Breast epithelium (tissue), 4 donors: ENCODE measurements around the gene SOX14. TPM values are rescaled to one million over a fixed set of nuclear protein-coding genes. Genes with fewer than 3 reads are reported as not detected.

Source experiments
- DNase-seq, 2 donors: peaks; one replicate each; pipeline ENCODE4 v3.0.0-alpha.2; 2019; ENCODE audit warnings: low spot score in 2 of 2
- H3K27ac ChIP-seq, 2 donors: fragments of 200-600 bp; sonication (generic) in 1 of 2; one replicate each; pipeline ENCODE4 v1.5.1; 2016 to 2019; ENCODE audit warnings: mild to moderate bottlenecking in 1 of 2
- H3K27me3 ChIP-seq, 2 donors: fragments of 200-600 bp; sonication (generic) in 1 of 2; one replicate each; pipeline versions ENCODE4 v1.5.1 to v1.6.0; 2017 to 2019; ENCODE audit warnings: control low read depth in 1 of 2, mild to moderate bottlenecking in 1 of 2
- H3K36me3 ChIP-seq: fragments of 200-600 bp; one replicate; pipeline ENCODE4 v1.5.1; 2019
- H3K4me1 ChIP-seq, 2 donors: fragments of 200-600 bp; sonication (generic); one replicate each; pipeline ENCODE4 v1.5.1; 2016 to 2019; ENCODE audit warnings: control low read depth in 1 of 2
- H3K4me3 ChIP-seq, 3 donors: fragments of 200-600 bp; sonication (generic); 1 replicate in 2 of 3; 2 replicates in 1 of 3; pipeline ENCODE4 v1.5.1; 2016 to 2019; ENCODE audit warnings: mild to moderate bottlenecking in 3 of 3, moderate library complexity in 2 of 3
- H3K9me3 ChIP-seq, 2 donors: fragments of 200-600 bp; sonication (generic) in 1 of 2; one replicate each; pipeline ENCODE4 v1.5.1; 2016 to 2019; ENCODE audit warnings: control low read depth in 1 of 2
- CTCF ChIP-seq, 3 donors: fragments of 450-650 bp; IDR thresholded peaks; one replicate each; pipeline ENCODE4 v1.5.1; 2016 to 2017; ENCODE audit warnings: antibody characterized with exemption in 3 of 3, mild to moderate bottlenecking in 3 of 3, moderate library complexity in 3 of 3
- POLR2A ChIP-seq: fragments of 450-650 bp; IDR thresholded peaks from one replicate; pipeline ENCODE4 v1.6.1; 2016; ENCODE audit warnings: antibody characterized with exemption, mild to moderate bottlenecking, moderate library complexity
- POLR2AphosphoS5 ChIP-seq, 3 donors: sonication (generic); formaldehyde crosslinking; IDR thresholded peaks; one replicate each; pipeline ENCODE4 v1.6.1; 2017; ENCODE audit warnings: antibody characterized with exemption in 3 of 3
- intact Hi-C: fragments of 100-400 bp; cut with DNase I; formaldehyde crosslinking; loops from one replicate; pipeline ENCODE4 v1.15.1; 2023; ENCODE audit warnings: low total_unique reads
- total RNA-seq, 3 donors: library from RNA; depleted of rRNA; stranded (reverse); fragments of >200 nt; gene quantifications; one replicate each; pipeline ENCODE4 v1.1.0, GENCODE V29; 2016

Gene SOX14
- total RNA-seq, 3 donors from 2014 or later, result not detected

GRCh38 chr3:137746808-137747207 is 17.3 kb upstream of the SOX14 start:
- intact Hi-C loops, result no loop called here
- Histone ChIP-seq H3K4me3 (no peak overlapping the region), H3K27ac (no peak overlapping the region), H3K4me1 (no peaks in the 10 kb centered on the region), H3K36me3 (no peaks in the 10 kb centered on the region), H3K9me3 (no peaks in the 10 kb centered on the region), H3K27me3 (peaks cover 0 to 32% of the 10 kb centered on the region in 2 donors)
- no peak for TF ChIP-seq POLR2AphosphoS5 (IDR thresholded peaks at IDR 0.05)
- TF ChIP-seq POLR2A, result no peak
- no peak for TF ChIP-seq CTCF (IDR thresholded peaks at IDR 0.05)
- DNase-seq, result no peak

GRCh38 chr3:137759505-137759904 is 4.6 kb upstream of the SOX14 start:
- intact Hi-C loops, result no loop called here
- Histone ChIP-seq H3K4me1 (peaks cover 0 to 6% of the 10 kb centered on the region in 2 donors), H3K27ac (no peak overlapping the region), H3K27me3 (peaks cover 0 to 64% of the 10 kb centered on the region in 2 donors), H3K4me3 (no peak overlapping the region), H3K9me3 (peaks cover 4 to 15% of the 10 kb centered on the region in 2 donors), H3K36me3 (no peaks in the 10 kb centered on the region)
- TF ChIP-seq POLR2A (no peak), POLR2AphosphoS5 (IDR thresholded peaks at IDR 0.05) (no peak), CTCF (IDR thresholded peaks at IDR 0.05) (no peak)
- no peak for DNase-seq

- no peaks in the 10 kb centered on the region for H3K36me3 ChIP-seq
- H3K4me3 ChIP-seq, result no peak overlapping the region
- TF ChIP-seq POLR2AphosphoS5 (IDR thresholded peaks at IDR 0.05) (no peak), CTCF (IDR thresholded peaks at IDR 0.05) (no peak), POLR2A (no peak)
- H3K27me3 ChIP-seq, result peaks cover 4 to 74% of the 10 kb centered on the region in 2 donors
- DNase-seq, result no peak
- H3K4me1 ChIP-seq, result peaks cover 0 to 6% of the 10 kb centered on the region in 2 donors
- intact Hi-C loops, result no loop called here
- H3K9me3 ChIP-seq, result peaks cover 0 to 6% of the 10 kb centered on the region in 2 donors
- no peak overlapping the region for H3K27ac ChIP-seq
Observed at GRCh38 chr3:137760341-137761098, 3.6 kb upstream of the SOX14 start.

- TF ChIP-seq CTCF (IDR thresholded peaks at IDR 0.05) (no peak), POLR2AphosphoS5 (IDR thresholded peaks at IDR 0.05) (no peak), POLR2A (no peak)
Observed at GRCh38 chr3:137761099-137761562, 3.0 kb upstream of the SOX14 start.

More at GRCh38 chr3:137761099-137761562, 3.0 kb upstream of the SOX14 start:
- Histone ChIP-seq H3K36me3 (no peaks in the 10 kb centered on the region), H3K9me3 (peaks cover 0 to 4% of the 10 kb centered on the region in 2 donors), H3K27me3 (peaks cover 4 to 79% of the 10 kb centered on the region in 2 donors), H3K4me1 (peaks cover 0 to 6% of the 10 kb centered on the region in 2 donors), H3K4me3 (no peak overlapping the region), H3K27ac (no peak overlapping the region)
- intact Hi-C loops, result no loop called here
- DNase-seq, result no peak
